Colonic mucosa (tissue), 4 donors: Measurements from ENCODE around the gene FAM50A. TPM values are rescaled to one million over a fixed set of nuclear protein-coding genes. Genes with fewer than 3 reads are reported as not detected.

Experiments used
- DNase-seq: peaks from one replicate; pipeline ENCODE4 v3.0.0-alpha.2; 2020
- H3K27ac ChIP-seq: fragments of 200-600 bp; one replicate; pipeline ENCODE4 v1.8.0; 2021
- H3K27me3 ChIP-seq: fragments of 200-600 bp; one replicate; pipeline ENCODE4 v1.8.0; 2021
- H3K36me3 ChIP-seq: fragments of 200-600 bp; one replicate; pipeline ENCODE4 v1.8.0; 2021
- H3K4me1 ChIP-seq: fragments of 200-600 bp; one replicate; pipeline ENCODE4 v1.8.0; 2021; ENCODE audit warnings: mild to moderate bottlenecking
- H3K4me3 ChIP-seq: fragments of 200-600 bp; one replicate; pipeline ENCODE4 v1.8.0; 2021
- H3K9ac ChIP-seq, 2 donors: one replicate each; pipeline ENCODE4 v1.7.0; 2013; ENCODE audit warnings: control low read depth in 2 of 2, low read depth in 2 of 2, low read length in 2 of 2
- H3K9me3 ChIP-seq: fragments of 200-600 bp; one replicate; pipeline ENCODE4 v1.8.0; 2021
- intact Hi-C: fragments of 100-400 bp; cut with DNase I; formaldehyde crosslinking; loops from one replicate; pipeline ENCODE4 v1.14.1; 2022
- total RNA-seq, 2 donors: library from RNA; stranded (reverse); fragmentation: NEBNext Ultra II Directional in 1 of 2; extraction: Animal tissue kit (Norgen Biotek cat#: 25700) in 1 of 2; gene quantifications; one replicate each; pipeline ENCODE4 v1.2.1, GENCODE V29; 2021
- TF ChIP-seq, protein P1 (sequence below): fragments of 200-600 bp; IDR thresholded peaks from one replicate; pipeline ENCODE4 v1.8.0; 2022; ENCODE audit warnings: antibody characterized with exemption, mild to moderate bottlenecking
- donor health status: healthy.
- donor health status: DM: no; HTN: no; CAD: no.
- donor health status: DM: no; HTN: no; CAD: no.

FAM50A gene
- total RNA-seq, 2 donors from 2014 or later = 41.9 to 60.1 TPM

GRCh38 chrX:154441984-154442707 is 1.8 kb upstream of the FAM50A start:
- DNase-seq = no peak
- H3K9me3 ChIP-seq = no peaks in the 10 kb centered on the region
- H3K4me1 ChIP-seq = no peaks in the 10 kb centered on the region
- no peaks in the 10 kb centered on the region for H3K36me3 ChIP-seq
- no peak overlapping the region for H3K9ac ChIP-seq
- intact Hi-C loops = no loop called here
- H3K4me3 ChIP-seq = no peak overlapping the region
- H3K27me3 ChIP-seq = no peaks in the 10 kb centered on the region
- H3K27ac ChIP-seq = no peak overlapping the region
- TF ChIP-seq, protein P1, sequence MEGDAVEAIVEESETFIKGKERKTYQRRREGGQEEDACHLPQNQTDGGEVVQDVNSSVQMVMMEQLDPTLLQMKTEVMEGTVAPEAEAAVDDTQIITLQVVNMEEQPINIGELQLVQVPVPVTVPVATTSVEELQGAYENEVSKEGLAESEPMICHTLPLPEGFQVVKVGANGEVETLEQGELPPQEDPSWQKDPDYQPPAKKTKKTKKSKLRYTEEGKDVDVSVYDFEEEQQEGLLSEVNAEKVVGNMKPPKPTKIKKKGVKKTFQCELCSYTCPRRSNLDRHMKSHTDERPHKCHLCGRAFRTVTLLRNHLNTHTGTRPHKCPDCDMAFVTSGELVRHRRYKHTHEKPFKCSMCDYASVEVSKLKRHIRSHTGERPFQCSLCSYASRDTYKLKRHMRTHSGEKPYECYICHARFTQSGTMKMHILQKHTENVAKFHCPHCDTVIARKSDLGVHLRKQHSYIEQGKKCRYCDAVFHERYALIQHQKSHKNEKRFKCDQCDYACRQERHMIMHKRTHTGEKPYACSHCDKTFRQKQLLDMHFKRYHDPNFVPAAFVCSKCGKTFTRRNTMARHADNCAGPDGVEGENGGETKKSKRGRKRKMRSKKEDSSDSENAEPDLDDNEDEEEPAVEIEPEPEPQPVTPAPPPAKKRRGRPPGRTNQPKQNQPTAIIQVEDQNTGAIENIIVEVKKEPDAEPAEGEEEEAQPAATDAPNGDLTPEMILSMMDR = no peak

GRCh38 chrX:154443479-154443910 is 446 bp upstream of the FAM50A start:
- H3K27me3 ChIP-seq = no peaks in the 10 kb centered on the region
- H3K27ac ChIP-seq = peak overlapping the region; percentile 65
- TF ChIP-seq, protein P1 = no peak
- H3K4me3 ChIP-seq = peak overlapping the region; percentile 54
- intact Hi-C loops = no loop called here
- peak overlapping the region; percentile 46 to 72 for H3K9ac ChIP-seq
- DNase-seq = no peak
- peaks cover under 1% of the 10 kb centered on the region for H3K36me3 ChIP-seq
- H3K9me3 ChIP-seq = no peaks in the 10 kb centered on the region
- no peaks in the 10 kb centered on the region for H3K4me1 ChIP-seq

DNA sequence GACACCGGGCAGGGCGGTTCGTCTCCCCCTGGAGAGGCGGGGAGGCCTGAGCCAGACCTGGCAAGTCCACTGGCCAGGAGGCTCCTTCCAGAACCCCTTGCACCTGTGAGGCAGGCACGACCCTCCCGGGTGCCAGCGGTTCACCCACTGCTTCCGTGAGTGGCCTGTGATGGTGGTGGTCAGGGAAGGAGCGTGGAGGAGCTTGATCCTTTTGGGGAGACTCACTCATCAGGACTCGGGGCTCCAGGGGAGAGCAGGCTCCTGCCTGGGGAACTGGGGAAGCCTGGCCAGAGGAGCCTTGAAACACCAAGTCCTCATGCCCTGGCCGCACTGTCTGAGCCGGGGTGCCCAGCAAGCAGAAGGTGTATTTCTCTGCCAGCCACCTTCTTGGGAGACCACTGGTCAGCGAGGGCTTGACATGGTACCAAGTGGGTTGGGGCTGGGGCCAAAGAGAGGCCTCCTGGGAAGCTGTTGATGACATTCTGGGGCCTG is 860 bp downstream of the FAM50A start:
- TF ChIP-seq, protein P1 = no peak
- intact Hi-C loops = no loop called here
- H3K4me1 ChIP-seq = no peaks in the 10 kb centered on the region
- peak overlapping the region; percentile 72 to 81 for H3K9ac ChIP-seq
- H3K27ac ChIP-seq = peak overlapping the region; percentile 57
- peaks cover 9% of the 10 kb centered on the region for H3K36me3 ChIP-seq
- no peak for DNase-seq
- no peaks in the 10 kb centered on the region for H3K9me3 ChIP-seq
- peak overlapping the region; percentile 54 for H3K4me3 ChIP-seq
- no peaks in the 10 kb centered on the region for H3K27me3 ChIP-seq

GRCh38 chrX:154445776-154446175 is 1.8 kb downstream of the FAM50A start:
- Histone ChIP-seq H3K4me1 (no peaks in the 10 kb centered on the region), H3K9ac (no peak overlapping the region), H3K9me3 (no peaks in the 10 kb centered on the region), H3K36me3 (peaks cover 9% of the 10 kb centered on the region), H3K27ac (no peak overlapping the region), H3K4me3 (no peak overlapping the region), H3K27me3 (no peaks in the 10 kb centered on the region)
- no peak for DNase-seq
- intact Hi-C loops = no loop called here
- TF ChIP-seq, protein P1 = no peak

GRCh38 chrX:154446430-154446829 is 2.5 kb downstream of the FAM50A start:
- TF ChIP-seq, protein P1 = no peak
- no peak overlapping the region for H3K27ac ChIP-seq
- no peak overlapping the region for H3K4me3 ChIP-seq
- H3K9me3 ChIP-seq = no peaks in the 10 kb centered on the region
- peaks cover 9% of the 10 kb centered on the region for H3K36me3 ChIP-seq
- no peak overlapping the region for H3K9ac ChIP-seq
- intact Hi-C loops = no loop called here
- no peaks in the 10 kb centered on the region for H3K4me1 ChIP-seq
- H3K27me3 ChIP-seq = no peaks in the 10 kb centered on the region
- no peak for DNase-seq
